ENCODE data around the gene POLN. TPM values are rescaled to one million over a fixed set of nuclear protein-coding genes. Genes with fewer than 3 reads are reported as not detected.

Gene POLN
- polyA plus RNA-seq, 5 donors, result 3.0 to 4.6 (median 3.7) TPM

- no peak for DNase-seq
Measured at GRCh38 chr4:2083116-2083825, 158.7 kb downstream of the POLN start.

- no peak for DNase-seq
Measured at GRCh38 chr4:2082627-2083026, 159.3 kb downstream of the POLN start.

GRCh38 chr4:2082118-2082517 lies 159.8 kb downstream of the POLN start:
- no peak for DNase-seq

- DNase-seq, result no peak
Measured at GRCh38 chr4:2081540-2081939, 160.4 kb downstream of the POLN start.

GRCh38 chr4:2080429-2081300 lies 161.3 kb downstream of the POLN start:
- no peak for DNase-seq

- no peak for DNase-seq
Measured at GRCh38 chr4:2079926-2080325, 162.0 kb downstream of the POLN start.

- DNase-seq, result no peak
Measured at GRCh38 chr4:2079006-2079405, 162.9 kb downstream of the POLN start.

GRCh38 chr4:2078584-2078983 lies 163.3 kb downstream of the POLN start:
- DNase-seq, result no peak

- DNase-seq, result no peak
Measured at GRCh38 chr4:2077537-2078460, 164.1 kb downstream of the POLN start.

GRCh38 chr4:2076908-2077536 lies 164.9 kb downstream of the POLN start:
- DNase-seq, result no peak

- DNase-seq, result no peak
Measured at GRCh38 chr4:2075987-2076907, 165.7 kb downstream of the POLN start.

GRCh38 chr4:2075171-2075986 lies 166.5 kb downstream of the POLN start:
- no peak for DNase-seq

- no peak for DNase-seq
Measured at GRCh38 chr4:2074588-2074987, 167.3 kb downstream of the POLN start.

- DNase-seq, result no peak
Measured at GRCh38 chr4:2073808-2074481, 168.0 kb downstream of the POLN start.

- DNase-seq, result no peak
Measured at GRCh38 chr4:2072971-2073807, 168.7 kb downstream of the POLN start.

GRCh38 chr4:2071912-2072867 lies 169.7 kb downstream of the POLN start:
- DNase-seq, result no peak

Data from right lung (tissue), 5 donors.